ENCODE data around the gene DGKQ.

GRCh38 chr4:947491-947971, 25.8 kb downstream of the DGKQ start:
- TF ChIP-seq POLR2A (IDR thresholded peaks at IDR 0.05), result no peak
- TF ChIP-seq, protein P1, sequence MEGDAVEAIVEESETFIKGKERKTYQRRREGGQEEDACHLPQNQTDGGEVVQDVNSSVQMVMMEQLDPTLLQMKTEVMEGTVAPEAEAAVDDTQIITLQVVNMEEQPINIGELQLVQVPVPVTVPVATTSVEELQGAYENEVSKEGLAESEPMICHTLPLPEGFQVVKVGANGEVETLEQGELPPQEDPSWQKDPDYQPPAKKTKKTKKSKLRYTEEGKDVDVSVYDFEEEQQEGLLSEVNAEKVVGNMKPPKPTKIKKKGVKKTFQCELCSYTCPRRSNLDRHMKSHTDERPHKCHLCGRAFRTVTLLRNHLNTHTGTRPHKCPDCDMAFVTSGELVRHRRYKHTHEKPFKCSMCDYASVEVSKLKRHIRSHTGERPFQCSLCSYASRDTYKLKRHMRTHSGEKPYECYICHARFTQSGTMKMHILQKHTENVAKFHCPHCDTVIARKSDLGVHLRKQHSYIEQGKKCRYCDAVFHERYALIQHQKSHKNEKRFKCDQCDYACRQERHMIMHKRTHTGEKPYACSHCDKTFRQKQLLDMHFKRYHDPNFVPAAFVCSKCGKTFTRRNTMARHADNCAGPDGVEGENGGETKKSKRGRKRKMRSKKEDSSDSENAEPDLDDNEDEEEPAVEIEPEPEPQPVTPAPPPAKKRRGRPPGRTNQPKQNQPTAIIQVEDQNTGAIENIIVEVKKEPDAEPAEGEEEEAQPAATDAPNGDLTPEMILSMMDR (IDR thresholded peaks at IDR 0.05), result no peak
